GM19239 (cell line): Measurements from ENCODE around the gene RNPS1.
"Not testable (repeated sequence)": the region's sequence is repeated elsewhere in the genome, so short reads cannot be mapped to it uniquely, and the experiment has no call there.

Experiments used
- DNase-seq: peaks from one replicate; pipeline ENCODE4 v3.0.0; 2011; ENCODE audit warnings: low spot score; ENCODE audit not compliant: insufficient read length
- FAIRE-seq: peaks from 2 replicates; lab custom pipeline; 2011; peaks lifted over from hg19 to GRCh38; lab: Jason Lieb, UNC

RNPS1 gene

DNA sequence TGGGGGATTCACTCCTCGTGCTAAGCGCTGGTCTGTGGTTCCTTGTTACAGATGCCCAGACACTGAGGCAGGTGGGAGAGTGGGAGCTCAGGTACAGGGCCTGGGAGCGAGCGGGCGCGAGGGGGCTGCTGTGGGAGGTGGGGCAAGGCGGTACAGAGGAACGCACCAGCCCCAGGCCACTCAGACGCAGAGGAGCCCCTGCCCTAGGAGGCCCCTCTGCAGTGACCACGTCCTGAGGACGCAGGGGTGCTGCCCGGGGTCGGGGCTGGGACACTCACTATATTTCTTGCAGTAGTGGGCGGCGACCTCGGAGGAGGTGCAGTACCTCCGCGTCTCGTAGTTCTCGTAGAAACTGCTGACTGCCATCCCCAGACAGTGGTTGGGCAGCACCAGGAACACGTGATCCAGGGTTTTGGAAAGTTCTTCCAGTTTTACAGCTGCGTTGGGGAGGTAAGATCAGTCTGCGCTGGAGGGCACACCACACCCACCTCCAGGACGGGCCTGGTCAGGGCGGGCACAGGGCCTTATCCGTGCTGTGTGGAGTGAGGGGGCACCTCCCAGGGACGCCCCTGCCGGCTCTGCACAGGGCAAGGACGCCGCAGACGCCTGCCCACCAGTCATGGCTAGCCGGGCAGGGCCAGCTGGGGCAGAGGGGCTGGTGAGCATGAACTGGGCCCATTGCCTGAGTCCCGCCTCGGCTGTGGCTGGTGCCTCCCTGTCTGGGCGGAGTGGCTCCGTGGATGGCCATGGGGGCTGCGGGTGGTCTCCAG, 16.3 kb upstream of the RNPS1 start:
- DNase-seq (no peak), FAIRE-seq (no peak)

DNA sequence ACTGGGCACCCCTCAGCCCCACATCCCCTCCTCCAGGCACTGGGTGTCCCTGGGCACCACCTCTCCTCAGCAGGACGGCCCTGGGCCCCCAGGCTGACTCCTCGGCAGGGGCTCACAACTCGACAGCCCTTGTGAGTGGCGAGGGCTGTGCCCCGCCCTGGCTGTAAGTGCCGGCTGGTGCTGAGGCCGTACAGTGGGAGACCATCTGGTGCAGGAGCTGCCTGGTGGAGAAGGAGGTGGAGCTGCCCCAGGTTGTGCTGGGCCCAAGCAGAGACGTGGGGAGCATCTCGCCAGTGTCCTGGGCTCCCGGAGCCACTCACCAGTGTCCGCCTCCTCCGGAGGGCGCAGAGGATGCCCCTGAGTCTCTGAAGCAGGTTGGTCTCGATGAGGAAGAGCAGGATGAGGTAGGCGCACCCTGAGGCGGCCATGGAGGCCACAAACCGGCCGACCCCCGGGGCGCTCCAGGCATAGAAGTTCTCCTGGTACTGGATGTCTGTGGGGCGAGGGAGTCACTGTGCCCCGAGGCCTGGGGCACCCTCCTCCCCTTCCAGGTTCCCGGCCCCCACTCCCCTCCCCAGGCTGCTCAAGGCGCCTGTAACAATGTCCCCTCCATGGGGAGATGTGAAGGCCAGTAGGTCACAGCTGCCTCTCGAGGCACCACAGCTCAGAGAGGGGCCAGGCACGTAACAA, 15.1 kb upstream of the RNPS1 start:
- DNase-seq (no peak), FAIRE-seq (no peak)

DNA sequence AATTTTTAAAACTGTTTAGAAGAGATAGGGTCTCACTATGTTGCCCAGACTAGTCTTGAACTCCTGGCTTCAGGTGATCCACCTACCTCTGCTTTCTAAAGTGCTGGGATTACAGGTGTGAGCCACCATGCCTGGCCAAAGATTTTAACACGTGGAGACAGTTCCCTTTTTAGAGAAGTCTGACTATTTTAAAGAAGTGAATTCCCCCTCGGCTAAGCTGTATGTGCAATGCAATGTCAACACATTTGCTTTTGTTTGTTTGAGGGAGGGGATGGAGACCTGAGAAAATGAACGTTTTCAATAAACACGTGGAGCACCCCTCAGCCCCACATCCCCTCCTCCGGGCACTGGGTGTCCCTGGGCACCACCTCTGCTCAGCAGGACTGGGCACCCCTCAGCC, 14.3 kb upstream of the RNPS1 start:
- FAIRE-seq (no peak), DNase-seq (no peak)

DNA sequence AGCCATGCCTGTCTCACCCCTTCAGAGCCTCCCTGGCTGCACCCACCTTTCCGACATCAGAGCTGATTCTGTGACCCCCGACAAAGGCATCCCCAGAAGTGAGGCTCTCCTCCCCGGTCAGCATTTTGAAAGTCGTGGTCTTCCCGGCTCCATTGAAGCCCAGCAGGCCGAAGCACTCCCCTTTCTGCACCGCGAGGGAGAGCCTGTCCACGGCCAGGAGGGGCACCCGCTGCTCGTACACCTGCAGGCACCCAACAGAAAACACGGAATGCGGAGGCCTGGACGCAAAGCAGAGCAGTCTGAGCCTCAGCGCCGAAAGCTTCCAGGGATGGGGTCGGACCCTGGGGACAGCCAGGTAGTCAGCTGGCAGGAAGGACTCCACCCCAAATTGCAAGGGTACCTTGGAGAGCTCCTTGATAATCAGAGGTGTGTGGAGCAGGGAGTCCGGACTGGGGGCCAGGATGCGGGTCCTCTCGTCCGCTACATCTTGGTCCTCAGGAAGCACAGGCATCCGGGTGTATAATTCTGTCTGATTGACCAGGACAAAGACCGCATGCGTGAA, 13.1 kb upstream of the RNPS1 start:
- DNase-seq (no peak), FAIRE-seq (no peak)

DNA sequence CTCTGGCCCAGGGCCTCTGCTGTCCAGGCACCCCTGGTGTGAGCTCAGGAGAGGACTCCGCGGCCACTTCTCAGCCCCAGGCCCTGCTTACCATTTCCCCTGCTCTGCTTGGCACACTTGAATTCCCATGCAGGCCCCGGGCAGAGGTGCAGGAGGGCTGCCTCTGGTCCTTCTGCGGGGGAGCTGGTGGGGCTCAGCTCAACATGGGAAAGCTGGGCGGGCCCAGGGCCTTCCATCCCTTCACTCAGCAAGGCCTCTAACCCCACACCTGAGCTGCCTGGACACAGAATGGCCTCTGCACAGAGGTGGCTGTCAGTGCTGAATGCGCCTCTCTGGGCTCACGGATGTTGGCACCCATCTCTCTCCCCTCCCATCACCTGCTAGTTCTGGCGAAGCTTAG, 12.5 kb upstream of the RNPS1 start:
- DNase-seq: no peak
- FAIRE-seq: no peak

DNA sequence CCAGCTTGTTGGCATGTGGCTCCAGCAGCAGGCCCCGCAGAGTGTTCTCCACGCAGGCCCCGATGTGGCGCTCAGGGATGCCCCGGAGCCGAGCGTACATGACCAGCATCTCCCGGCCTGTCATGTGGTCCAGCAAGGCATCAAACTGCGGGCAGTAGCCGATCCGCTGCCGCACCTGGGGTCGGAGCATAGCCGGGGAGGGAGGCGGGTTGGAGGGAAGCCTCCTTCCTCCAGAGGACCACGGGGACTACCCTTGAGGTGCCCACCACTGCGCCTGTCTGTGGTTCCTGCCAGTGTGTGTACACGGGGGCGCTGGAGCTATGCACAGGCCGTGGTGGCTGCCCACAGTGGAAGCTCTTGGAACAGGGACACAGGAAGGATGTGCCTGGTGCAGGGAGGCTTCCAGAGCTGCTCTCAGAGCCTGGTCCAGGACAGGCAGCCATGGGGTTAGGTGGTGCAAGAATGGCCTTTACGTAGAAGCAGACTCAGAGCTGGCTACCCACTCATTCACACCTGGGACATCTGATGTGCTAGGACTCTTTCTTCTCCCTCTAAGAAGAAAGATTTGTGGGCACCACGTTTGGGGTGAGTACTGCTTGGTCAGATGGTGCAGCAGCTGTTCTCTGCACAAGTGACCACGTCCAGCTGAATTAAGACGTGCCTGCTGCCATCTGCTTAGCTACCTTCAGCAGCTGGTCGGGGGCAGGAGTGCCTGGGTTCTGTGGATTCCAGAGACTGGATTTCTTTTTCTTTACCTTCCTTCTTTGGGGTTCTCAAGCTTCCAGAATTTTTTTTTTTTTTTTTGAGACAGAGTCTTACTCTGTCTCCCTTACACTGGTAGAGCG, 11.3 kb upstream of the RNPS1 start:
- FAIRE-seq: no peak
- DNase-seq: no peak

DNA sequence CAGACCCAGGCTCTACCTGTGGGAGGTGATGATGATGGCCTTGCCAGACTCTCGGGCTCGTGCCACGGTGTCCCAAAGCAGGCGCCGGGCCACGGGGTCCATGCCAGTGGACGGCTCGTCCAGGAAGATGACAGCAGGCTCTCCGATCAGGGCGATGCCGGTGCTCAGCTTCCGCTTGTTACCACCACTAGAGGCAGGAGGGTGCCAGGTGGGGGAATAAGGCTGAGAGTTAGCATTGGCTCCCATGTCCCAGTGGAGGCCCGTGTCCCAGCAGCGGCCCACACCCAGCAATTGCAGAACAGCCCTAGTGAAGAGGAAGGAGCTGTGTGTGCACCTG, 10.3 kb upstream of the RNPS1 start:
- FAIRE-seq: no peak

DNA sequence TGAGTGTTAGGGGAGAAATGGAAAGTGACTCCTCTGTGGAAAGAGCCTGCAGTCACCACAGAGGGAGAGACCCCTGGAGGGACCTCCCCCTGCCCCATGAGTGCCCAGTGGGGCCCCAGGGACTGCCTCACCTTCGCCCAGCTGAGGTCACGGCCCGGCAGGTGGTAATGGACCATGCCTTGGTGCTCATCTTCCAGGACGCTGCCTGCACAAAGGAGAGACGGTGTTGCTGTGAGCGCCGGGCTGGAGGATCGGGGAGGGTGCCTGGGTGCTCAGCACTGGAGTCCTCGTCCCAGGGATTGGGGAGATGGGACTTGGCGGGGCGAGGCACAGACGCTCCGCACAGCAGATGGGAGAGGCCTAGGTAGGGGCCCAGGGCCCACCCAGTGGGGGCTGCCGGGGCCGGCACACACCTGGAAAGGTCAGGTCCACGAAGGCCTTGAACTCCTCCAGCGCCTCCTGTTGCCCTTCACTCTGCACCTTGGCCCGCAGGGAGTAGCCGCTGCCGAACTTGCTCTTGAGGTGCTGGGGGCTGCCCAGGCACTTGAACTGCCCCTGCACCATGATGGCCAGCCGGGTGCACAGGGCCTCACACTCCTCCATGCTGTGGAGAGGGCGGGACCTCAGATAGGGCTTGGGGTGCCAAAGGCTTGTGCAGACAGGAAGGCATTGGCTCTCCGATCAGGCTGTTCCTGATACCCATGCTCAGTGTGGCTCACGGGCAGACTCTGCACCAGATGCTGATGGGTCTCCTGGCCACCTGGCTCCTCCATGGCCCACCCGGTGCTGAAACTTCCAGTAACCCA, 9.7 kb upstream of the RNPS1 start:
- FAIRE-seq: no peak

More for the DNA sequence above, 10.3 kb upstream of the RNPS1 start:
- DNase-seq: no peak

DNA sequence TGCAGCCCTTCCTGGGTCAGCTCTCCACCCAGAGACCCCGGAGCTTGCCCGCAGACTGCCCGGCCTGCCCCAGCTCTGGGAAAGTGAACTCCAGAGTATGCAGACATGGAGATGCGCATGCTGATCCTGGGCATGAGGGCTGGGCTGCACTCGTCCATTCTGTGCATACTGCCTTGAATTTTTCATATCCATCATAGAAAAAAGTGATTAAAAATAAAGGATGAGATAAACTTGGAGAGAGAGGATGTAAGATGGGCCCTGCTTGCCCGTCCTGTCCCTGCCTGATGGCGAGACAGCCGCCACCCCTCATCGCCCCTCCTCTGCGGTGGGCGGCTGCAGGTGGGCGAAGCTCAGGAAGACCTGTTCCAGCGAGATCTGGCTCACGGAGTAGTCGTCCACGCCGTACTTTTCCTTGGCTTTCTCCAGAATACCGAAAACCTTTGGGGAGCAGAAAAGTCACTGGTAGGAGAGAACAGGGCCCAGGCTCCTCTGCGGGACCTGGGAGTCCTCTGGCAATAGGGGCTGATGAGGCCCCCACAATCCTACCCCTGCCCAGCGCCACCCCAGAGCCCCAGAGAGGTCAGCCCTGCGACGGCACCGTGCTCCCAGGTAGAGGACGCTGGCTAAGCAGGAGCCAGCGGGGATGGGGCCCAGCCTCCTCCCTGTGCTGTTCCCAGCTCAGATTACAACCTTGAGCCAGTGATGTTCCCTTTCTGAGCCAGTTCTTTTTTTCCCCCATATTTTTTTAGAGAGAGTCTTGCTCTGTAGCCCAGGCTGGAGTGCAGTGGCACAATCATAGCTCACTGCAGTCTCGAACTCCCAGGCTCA, 8.7 kb upstream of the RNPS1 start:
- DNase-seq (no peak), FAIRE-seq (no peak)

More for the DNA sequence above, 9.7 kb upstream of the RNPS1 start:
- DNase-seq: no peak

DNA sequence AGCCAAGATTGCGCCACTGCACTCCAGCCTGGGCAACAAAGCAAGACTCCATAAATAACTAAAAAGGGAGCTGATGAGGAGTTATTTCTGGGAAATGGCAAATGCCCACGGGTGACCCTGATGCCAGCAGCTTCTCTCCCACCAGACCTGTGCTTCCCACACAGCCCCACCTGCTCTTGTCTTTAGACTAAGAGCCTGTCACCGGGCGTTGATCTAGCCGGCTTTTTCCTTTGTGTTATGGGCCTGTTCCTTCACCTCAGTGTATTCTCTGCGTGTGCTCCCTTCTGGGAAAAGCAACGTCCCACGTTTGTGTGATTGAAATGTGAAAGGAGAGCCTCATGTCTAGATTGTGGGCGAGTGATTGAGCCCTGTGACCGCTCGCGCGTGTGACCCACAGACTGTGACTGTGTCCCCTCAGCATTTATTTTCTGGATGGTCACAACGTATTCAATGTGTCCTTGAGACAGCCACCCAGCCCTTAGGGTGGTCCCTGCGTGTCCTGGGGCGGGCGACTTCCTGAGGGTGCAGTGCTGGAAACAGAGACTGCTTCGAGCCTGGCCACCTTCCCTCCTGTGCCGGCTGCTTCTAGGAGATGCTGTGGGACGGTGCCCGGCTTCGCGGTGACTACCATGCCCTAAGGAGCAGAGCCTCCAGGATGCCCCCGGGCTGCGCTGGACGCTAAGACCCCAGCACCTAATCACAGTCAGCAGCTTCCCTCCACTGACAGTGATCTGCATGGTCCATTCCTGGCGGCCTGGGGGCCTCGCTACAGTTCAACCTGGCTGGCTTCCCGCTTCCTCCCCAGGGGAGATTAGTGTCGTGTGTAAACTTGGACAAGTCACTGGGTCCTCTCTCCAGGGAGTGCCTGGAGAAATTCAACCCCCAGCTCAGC, 7.8 kb upstream of the RNPS1 start:
- FAIRE-seq (no peak), DNase-seq (no peak)

DNA sequence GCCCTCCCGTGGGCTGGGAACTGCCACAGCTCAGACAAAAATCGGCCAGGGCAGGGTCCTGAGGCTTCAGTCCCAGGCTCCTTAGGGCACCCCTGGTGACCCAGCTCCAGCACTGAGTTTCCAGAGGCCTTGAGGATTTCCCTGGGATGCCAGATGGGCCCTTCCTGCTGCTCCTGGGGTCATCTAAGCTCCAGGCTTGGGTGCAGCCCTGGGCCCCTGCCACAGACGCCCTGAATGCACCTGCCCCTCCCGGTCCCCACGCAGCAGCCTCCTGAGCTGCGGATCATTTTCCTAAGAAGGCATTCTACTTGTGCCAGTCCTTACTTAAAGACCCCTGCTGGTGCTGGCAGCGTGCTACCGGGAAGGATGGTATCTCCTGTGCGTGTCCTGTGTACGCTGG, 6.0 kb upstream of the RNPS1 start:
- FAIRE-seq (no peak), DNase-seq (no peak)

DNA sequence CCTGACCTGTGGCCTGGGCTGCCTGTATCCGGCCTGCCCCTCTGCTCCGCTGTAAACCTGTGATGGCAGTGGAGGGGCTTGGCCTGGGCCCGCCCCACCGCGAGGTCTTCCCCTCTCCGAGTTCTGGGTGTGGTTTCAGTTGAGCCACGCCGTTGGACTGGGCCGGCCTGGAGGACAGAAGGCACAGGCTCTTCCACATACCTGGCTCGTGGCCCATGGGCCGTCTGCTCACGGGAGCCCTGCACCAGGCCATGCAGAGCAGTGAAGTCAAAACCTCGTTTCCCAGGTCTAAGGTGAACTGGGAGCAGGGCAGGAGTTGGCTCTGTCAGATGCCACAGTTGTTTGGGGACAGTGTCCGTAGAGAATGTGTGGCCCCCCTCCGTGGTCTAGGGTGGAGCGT, 5.6 kb upstream of the RNPS1 start:
- FAIRE-seq (no peak), DNase-seq (no peak)

DNA sequence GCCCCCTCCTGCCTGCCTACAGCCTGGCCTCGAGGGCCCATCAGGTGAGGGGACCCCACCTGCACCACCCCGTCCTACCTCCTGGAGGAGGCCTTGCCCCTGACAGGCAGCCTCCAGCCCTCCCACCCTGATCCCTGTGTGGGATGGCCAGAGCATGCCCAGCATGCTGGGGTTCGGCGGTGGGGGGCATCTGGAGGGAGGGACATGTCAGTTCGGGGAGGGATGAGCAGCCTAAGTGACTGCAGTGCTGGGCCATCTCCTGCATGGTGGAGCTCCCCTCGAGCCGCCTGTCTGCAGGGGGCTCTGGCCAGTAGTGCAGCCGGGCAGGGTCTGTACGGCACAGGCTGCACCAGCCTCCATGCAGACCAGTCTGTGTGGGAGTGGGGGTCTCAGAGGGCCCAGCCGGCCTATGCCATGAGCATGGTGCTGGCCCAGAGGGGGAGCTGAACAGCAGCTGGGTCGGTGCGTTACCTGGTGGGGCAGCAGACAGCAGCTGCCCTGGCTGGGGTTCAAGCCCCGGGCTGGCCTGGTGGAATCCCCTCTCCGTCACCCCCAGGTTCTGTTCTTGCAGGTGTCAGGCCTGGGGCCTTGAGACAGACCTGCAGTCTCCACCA, 4.0 kb upstream of the RNPS1 start:
- DNase-seq (no peak), FAIRE-seq (no peak)

DNA sequence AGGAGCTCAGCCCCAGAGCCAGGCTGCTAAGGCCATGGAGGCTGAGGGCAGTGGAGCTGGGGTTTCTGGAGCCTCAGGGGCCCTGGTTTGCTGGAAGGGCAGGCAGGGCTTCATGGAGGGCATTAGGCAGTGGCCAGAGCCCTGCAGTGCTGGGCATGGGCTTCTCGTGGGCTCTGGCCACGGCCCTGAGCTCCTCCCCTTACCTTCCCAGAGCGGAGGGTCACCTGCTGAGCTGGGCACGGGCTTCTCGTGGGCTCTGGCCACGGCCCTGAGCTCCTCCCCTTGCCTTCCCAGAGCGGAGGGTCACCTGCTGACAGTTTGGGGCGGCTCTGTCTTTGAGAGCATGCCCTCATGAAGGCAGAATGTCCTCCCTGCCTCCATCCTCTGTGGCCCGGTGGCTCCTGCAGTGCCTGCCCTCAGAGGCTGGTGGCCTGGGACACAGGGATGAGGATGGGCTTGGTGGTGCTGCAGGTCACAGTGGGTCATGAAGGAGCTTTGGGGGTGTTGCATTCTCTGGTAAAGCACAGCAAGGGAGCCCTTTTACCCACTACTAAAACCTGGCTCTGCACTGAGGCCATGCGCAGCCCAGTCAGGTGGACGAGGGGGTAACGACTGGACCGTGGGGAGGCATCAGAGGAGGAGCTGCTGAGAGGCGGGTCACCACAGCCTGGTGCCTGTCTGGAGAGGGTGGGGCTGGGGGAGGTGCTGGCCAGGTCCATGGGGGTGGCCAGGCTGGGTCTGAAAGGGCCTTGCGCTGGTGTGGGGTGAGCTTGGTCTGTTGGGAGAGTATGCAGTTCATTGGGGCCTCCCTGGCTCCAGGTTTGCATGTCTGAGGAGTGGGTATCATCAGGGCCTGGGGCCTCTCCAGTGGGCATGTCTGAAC, 2.9 kb upstream of the RNPS1 start:
- FAIRE-seq: no peak
- no peak for DNase-seq

DNA sequence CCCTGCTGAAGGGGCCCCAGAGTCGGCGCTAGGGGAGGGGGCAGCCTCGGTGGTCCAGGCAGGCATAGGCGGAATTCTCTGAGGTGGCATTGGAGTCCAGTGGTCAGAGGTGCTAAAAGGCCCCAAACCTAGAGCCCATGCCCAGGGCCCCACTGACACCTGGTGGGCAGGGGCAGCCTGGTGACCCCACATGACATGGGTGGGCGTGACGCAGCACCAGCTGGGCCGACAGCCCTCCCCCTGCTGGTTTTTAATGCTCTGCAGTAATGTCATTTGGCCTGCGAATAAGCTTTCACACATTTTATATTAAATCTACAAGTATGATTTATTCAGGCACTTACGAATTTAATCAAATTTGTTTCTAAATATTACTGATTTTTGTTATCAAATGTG, 2.1 kb upstream of the RNPS1 start:
- DNase-seq (no peak), FAIRE-seq (no peak)

DNA sequence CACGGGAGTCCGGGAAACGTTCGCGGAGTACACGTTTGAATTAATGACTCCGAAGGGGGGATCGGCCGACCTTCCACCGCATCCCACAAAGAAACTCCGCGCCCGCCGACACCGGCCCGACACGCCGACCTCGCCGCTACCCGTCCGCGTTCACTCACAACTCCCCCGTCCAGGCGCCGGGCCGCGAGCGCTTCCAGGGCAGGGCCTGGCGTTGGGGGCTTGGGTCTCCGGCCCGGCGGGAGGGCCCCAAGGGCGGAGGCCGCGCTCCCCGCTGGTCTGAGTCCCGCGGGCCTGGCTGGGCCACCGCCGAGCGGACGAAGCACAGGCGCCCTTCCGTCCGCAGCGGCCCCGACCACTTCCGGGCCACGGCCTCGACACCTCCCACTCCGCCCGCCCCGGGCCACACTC, 417 bp downstream of the RNPS1 start:
- not testable (repeated sequence) for FAIRE-seq, DNase-seq

DNA sequence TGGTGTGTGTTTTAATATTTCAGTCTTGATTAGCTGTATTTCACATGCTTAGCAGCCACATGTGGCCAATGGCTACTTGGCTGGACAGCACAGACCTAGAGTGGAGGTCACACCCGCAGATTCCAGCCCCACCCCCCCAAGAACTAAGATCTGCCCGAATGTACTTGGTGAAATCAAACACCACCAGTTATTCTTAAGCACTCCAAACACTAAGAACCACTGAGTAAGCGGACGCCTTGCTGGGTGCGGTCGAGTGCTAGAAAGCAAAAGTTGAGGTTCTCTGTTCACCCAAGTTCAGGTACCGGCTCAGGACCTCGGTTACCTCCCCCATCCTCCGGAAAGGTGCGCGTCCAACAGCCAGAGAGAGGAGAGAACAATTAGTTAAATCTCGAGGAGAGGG, 1.0 kb downstream of the RNPS1 start:
- DNase-seq, FAIRE-seq: not testable (repeated sequence)
